HG03439 (cell line): Measurements from ENCODE around the gene NLRC5.
"Not testable (repeated sequence)": the region's sequence is repeated elsewhere in the genome, so short reads cannot be mapped to it uniquely, and the experiment has no call there.

ENCODE experiments used
- ATAC-seq: cut with Tn5 transposase; IDR thresholded peaks from one replicate; pipeline ENCODE4 v1.9.1; 2021; ENCODE audit warnings: mild to moderate bottlenecking, moderate library complexity; ENCODE audit not compliant: unreplicated experiment

The NLRC5 gene

DNA sequence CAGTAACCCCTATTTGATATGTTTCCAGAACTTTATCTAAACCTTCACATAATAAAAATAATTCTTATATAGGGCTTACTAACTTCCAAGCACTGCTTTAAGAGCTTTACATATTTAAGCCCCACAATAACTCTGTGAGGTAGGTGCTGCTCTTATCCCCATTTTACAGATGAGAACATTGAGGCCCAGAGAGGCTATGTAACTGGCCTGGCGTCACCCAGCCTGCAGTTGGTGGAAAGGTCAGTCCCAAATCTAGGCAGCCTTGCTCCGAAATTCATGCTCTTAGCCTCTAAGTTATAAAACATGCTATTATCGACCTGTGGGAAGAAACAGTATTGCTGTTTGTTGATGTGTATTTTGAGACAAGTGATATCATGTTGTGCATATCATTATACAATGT lies 9.0 kb downstream of the NLRC5 start:
- no peak for ATAC-seq

DNA sequence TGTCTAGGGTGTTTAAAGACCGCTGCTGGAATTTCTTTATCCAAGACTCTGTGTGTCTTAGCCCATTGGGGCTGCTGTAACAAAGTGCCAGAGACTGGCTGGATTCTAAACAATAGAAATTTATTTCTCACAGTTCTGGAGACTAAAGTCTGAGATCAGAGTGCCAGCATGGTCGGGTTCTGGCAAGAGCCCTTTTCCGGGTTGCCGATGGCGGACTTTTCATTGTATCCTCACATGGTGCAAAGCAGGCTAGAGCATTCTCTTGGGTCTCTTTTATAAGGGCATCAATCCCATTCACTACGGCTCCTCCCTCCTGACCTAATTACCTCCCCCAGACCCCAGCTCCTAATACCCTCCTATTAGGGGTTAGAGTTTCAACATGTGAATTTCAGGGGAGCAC lies 9.5 kb downstream of the NLRC5 start:
- ATAC-seq = no peak

DNA sequence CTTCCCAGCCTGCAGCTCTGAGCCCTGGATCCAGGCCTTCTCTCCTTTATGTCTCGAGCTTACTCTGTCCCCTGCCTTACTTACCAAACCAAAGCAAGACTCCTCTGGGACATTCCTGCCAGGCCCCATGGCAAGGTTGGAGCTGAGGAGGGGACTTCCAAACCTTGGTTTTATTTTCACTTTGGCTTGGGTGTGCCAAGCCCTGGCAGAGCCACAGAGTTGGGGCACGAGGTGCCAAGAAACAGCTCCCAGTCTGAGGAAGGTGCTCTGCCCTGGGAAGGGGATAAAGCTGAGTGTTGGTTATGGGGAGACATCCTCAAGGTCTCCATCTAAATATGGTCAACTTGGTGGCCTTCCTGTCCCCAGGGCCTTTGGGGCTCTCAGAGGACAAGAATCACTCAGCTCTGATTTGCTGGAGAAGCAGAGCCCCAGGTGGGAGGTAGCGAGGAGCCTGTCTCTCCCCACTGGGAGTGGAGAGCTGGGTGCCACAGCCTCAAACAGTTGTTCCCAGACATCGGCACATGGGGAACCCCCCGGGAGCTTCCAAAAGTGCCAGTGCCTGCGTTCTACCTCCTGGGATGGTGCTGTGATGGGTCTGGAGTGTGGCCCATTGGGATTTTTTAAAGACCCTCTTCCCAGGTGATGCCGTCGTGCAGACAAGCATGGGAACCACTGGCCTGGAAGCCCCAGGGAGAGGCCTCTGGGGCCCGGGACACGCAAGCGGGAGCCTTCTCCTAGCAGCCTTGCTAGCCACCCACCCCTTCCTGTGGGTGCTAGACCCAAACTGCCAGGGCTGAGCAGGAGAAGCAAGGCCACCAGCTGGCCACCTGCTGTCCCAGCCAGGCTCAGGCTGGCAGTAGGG lies 10.3 kb downstream of the NLRC5 start:
- no peak for ATAC-seq

DNA sequence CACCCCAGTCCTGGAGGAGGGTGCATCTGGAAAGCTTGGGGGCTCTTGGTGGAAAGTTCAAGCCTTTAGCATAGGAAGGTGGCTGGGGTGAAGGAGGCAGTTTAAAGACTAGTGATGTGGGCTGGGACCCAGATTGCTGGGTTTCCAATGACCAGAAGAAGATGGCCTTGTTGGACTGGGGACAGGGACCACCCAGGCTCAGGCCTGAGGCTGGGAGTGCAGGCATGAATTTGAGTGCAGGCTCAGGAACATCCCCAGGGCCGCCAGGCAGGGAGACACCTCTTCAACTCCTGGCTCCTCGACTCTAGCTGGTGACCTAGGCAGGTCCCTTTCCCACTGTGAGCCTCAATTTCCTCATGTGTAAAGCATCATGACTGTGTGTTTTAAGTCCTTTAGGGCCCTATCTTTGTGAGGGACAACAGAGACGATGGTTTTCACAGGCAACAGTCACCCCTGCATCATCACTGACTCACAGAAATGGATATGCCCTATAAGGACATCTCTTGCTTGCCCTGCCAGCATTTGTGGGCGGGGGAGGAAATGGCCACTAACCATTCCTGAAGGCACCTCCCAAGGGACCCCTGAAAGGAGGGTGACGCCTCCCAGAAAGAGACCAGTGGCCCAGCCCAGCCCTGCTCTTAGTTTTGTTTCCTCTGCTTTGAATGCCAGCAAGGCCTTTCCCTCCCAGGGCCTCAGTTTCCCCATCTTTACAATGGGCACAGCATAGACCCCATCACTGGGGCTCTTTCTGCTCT lies 11.1 kb downstream of the NLRC5 start:
- peak; percentile 38 for ATAC-seq

DNA sequence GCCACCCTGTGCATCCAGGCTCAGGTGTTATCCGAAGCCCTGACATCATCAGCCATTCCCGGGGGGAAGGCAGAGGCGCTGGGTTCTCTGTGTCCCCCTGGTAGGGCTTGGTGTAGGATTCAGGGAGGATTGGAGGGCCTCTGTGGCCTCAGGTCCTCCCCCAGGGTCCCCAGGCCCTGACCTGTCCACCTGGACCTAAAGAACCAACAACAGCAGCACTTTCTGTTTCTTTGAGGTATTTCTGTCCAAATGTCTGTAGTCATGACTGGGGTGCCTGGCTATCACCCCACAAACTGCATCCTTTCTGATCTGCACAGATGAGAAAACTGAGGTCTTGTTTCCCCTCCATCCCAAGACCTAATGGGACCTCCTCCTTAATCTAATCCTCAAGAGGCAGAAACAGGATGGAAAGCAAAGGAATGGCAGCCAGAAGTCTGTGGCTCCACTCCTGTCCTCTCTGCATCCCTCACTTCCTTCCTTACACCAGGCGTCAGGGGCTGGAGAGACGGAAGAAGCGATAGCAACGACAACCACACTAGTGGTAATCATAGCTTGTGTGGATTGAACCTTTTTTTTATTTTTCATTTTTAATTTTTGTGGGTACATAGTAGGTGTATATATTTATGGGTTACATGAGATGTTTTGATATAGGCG lies 11.8 kb downstream of the NLRC5 start:
- no peak for ATAC-seq

DNA sequence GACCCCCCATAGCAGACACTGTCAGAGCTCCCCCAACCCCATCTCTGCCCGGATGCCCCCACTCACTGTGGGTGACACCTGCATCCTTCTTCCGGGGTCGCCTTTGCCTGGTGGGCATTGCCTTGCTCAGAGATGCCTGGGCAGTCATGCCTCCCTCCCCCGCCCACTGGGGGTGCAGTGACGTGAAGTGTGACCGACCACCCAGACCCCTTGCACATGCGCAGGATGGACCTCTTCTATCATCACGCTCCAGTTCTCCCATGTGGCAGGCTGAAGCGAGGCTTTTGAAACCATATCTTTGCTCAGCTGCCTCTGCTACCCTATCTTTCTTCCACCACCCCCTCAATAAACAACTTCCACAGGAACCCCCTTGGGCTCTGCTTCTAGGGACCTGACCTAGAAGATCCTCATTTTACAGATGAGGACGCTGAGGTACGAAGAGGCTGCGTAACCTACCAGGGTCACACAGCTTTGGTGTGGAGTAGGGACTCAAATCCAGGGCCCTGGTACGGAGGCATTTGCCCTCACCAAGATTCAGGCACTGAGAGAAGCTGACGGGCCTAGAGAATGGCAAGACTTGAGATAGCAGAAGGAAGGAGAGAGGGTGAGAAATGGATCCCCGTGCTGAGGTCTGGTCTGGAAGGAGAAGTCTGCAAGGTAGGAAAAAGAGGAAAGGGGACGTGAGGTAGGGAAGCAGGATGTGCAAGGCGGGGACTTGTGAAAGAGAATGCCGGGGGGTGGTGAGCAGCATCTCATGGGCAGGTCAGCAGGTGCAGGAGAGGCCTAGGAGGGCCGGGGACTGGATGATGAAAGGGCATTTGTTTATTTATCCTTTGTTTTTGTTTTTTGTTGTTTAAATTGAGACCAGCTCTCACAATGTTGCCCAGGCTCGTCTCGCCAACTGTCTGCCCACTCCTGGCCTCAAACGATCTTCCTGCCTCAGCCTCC lies 14.4 kb downstream of the NLRC5 start:
- no peak for ATAC-seq

DNA sequence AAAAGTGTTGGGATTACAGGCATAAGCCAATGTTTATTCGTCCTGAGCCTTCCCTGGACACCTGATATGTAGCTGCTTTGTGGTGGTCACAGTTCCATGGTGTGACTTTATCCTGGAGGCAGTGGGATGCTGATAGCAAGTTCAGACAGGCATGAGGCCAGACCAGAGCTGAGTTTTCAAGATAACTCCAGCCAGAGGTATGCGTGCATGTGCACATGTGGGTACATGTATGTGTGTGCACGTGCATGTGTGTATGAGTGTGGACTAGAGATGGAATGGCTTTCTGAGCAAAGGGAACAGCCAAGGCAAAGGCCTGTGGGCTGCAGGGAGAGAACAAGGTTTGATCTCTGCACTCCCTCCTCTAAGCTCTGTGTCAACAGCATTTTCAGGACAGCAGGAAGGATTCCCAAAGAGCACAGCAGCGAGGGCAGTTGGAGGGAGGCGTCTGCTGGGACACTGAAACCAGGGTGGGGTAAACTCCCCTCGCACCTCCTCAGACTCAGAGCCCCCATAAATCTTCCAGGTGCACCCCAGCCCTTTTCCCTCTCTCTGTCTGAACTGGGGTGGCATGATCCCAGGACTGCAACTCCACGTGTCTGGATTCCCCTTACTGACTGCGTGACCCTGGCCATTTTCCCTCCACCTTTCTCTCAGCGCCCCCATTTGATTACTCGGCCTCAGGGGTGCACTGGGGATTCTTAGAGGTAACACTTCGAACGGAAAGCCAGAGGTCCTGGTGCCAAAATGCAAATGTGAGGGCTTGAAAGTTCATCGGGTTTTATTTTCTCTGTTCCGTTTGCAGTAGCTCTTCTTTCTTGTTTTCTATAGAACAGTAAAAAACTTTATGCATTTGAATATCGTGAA lies 15.3 kb downstream of the NLRC5 start:
- no peak for ATAC-seq

DNA sequence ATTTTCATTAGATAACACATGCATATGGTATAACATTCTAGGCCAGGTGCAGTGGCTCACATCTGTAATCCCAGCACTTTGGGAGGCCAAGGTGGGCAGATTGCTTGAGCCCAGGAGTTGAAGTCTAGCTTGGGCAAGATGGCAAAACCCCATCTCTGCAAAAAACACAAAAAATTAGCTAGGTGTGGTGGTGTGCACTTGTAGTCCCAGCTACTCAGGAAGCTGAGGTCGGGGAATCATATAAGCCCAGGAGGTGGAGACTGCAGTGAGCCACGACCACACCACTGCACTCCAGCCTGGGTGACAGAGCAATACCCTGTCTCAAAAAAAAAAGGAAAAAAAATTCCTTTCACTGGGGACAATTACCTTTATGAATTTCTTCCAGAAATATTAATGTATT lies 16.2 kb downstream of the NLRC5 start:
- not testable (repeated sequence) for ATAC-seq

DNA sequence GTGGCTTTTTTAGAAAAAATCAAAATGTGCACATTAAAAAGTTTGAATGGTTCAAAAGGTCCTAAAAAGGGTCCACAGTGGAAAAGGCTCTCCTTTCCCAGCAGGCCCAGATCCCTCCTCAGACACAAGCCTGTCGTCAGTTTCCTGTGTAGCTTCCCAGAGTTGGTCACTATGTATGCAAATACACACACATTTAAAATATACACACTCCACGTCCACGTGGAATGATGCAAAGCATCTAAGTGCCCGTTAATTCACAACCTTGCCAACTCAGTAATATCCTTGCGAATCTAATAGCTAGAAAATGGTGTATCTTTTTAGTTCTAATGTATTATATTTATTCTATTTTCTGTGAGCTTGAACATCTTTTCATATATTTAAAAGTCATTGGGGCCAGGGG lies 17.7 kb downstream of the NLRC5 start:
- no peak for ATAC-seq

DNA sequence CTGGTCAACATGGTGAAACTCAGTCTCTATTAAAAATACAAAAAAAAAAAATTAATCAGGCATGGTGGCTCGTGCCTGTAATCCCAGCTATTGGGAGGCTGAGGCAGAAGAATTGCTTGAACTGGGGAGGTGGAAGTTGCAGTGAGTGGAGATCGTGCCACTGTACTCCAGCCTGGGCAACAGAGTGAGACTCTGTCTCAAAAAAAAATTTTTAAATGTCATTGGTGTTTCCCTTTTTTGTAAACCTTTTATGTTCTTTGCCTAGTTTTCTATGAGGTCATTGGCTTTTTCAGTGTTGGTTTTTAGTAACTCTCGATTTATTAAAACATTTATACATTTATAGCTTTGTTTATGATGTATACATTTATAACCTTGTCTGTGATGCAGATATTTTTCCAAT lies 18.2 kb downstream of the NLRC5 start:
- no peak for ATAC-seq

DNA sequence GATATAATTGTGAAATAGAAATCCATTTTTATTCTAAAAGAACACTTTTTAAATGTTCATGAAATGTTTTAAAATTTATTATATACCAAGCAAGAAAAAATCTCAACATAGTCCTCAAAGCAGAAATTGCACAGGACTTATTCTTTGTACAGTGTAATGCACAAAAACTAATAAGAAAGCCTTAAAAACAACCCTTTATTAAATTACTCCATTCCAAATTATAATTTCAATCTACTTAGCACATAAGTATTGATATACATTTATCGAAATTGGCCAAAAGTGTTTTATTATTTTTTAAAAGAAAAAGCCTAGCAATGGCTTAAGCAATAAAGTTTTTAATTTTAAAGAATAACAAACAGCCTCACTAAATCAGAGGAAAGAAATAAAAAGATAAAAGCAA lies 19.1 kb downstream of the NLRC5 start:
- ATAC-seq = no peak

DNA sequence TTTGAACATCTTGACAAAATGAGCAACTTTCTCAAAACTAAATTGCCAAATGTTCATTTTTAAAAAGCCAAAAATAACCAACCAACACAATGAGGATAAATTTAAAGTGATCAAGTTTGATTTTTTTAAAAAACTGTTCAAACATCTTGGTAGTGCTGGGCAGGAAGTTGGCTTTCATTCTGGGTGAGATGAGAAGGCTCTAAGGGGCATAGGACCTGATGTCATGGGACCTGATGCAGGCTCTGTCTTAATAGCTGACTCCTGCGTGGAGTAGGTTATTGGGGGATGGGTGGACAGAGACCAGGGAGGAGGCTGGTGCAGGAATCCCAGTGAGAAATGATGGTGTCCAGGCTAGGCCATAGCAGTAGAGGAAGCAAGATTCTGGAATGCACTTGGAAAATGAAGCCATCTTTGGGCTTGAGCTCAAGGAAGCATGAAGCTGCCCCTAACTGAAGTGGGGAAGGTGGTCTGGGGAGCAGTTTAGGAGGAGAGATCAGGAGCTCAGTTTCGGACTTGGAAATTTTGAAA lies 20.4 kb downstream of the NLRC5 start:
- no peak for ATAC-seq

DNA sequence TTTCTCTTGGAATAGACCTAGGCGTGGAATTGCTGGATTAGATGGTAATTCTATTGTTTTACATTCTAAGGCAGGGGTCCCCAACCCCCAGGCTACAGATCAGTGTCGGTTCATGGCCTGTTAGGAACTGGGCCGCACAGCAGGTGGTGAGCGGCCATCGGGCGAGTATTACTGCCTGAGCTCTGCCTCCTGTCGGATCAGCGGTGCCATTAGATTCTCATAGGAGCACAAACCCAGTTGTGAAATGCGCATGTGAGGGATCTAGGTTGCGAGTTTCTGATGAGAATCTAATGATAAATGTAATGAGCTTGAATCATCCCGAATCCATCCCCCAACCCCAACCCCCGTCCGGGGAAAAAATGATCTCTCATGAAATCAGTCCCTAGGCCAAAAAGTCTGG lies 23.0 kb downstream of the NLRC5 start:
- no peak for ATAC-seq

DNA sequence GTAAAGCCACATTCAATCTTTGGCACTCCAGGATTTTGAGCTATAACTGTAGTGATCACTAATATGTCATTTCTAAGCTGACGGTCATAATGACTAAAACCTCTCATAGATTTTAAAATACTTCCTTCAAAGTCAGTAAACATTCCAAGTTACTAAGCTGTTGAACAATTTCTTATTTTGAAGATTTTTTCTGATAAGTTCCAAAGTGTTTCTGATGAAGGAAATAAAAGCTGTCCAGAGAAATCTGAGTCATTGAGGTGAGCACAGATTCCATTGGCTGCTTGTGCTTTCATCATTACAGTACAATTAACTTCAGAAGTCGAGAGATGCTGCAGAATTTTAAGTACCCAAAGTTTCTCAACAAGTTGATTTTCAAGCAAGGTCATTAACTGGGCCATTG lies 23.9 kb downstream of the NLRC5 start:
- ATAC-seq = no peak

DNA sequence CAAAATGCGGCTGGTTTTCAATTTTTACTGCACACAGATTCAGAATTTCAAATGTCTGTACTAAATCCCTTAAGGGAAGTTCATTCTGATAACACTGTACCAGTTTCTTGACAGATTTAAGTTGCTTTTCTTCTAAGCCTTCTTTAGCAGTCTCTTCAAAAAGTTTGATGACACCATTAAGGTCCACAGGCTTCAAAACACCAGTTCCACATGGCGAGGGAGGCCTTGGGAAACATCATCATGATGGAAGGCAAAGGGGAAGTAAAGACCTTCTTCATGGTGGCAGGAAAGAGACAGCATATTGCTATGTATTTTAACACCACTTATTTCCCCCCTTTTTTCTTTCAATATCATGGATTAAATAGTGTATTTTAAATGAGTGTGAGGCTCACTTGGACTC lies 24.5 kb downstream of the NLRC5 start:
- no peak for ATAC-seq

DNA sequence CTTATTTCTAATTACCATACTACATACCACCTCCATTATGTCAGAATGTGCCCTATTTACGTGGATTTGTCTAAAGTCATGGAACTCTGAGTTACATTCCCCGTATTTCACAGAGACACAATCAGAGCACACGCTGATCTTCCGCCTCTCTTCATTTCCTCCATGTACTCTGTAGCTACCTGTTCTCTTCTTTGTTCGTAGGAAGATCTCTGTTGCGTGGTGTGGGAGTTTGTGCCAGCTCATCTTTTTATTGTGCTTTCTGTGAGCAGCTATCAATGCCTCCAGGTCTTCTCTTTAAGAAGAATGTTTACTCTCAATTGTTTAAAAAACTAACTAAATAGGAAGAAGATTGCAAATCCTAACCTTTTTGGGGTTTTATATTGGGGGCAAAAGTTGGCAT lies 26.9 kb downstream of the NLRC5 start:
- ATAC-seq = no peak

DNA sequence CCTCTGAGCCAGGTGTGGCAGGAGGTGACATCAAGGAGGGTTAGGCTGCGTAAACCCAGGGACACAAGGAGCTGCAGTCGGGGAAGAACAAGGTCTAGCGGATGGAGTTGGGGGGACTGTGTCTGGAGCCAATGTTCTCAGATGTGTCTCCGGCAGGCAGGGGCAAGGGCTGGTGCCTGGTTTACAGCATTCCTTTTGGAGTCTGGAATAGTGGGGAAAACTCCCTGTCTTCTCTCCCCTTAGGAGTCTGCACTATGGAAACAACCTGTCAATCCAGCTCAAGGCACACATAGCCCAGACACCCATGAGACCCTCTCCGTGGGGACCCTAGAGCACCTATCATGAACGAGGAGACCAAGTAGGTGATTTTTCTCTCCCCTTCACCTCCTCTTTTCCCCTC lies 27.5 kb downstream of the NLRC5 start:
- no peak for ATAC-seq

DNA sequence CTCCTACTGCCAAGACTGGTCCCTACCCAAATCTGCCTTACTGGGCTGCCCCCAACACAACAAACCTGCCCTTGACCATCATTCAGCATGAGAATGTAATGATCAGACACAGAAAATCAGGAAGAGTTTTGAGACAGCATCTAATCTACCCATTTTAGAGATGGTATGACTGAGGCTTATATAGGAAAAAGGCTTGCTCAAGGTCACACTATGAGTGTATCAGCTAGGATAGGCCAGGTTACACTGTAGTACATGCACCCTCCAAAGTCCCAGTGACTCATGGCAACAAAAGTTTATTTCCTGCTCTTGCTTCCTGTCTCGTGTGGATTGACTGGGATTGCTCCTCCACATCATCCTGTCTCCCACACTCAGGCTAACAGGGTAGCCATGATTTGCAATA lies 27.9 kb downstream of the NLRC5 start:
- ATAC-seq = no peak

DNA sequence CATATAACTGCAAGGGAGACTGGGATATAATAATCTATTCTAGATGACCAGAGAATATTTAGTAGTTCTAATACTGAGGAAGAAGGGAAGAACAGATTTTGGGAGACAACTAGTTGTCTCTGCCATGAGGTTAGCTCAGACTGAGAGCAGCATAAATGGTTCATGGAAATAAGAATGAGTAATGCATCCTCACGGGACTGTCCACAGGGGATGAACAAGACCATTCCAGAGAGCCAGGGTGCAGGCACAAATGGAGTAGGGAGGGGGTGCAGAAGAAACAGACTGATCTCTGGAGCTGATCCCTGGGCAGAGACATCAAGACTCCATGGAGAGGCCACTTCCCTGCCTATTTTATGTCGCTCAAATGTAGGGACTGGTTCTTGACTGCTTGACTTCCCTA lies 30.4 kb downstream of the NLRC5 start:
- no peak for ATAC-seq

DNA sequence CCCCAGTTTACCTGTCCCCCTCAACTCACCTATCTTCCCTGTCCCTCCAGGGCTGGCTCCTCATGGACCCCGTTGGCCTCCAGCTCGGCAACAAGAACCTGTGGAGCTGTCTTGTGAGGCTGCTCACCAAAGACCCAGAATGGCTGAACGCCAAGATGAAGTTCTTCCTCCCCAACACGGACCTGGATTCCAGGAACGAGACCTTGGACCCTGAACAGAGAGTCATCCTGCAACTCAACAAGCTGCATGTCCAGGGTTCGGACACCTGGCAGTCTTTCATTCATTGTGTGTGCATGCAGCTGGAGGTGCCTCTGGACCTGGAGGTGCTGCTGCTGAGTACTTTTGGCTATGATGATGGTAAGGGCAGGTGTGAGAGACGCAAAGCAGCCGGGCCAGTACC lies 31.3 kb downstream of the NLRC5 start:
- ATAC-seq = no peak
